Fibroblast of lung (primary cell): ENCODE data around the gene LFNG.

Source experiments
- CTCF ChIP-seq, 2 donors: IDR thresholded peaks in 1 of 2; conservative IDR thresholded peaks in 1 of 2; 1 replicate in 1 of 2; 2 replicates in 1 of 2; pipeline ENCODE4 v1.5.1; 2011 to 2012; ENCODE audit warnings: low read length in 2 of 2, control low read depth in 1 of 2, inconsistent platforms in 1 of 2, low read depth in 1 of 2, mild to moderate bottlenecking in 1 of 2
- EZH2 ChIP-seq: IDR thresholded peaks from 2 replicates; pipeline ENCODE4 v1.5.1; 2012; ENCODE audit warnings: low read length, control low read depth, mild to moderate bottlenecking; ENCODE audit errors: missing control alignments

GRCh38 chr7:2575046-2575732 lies 55.6 kb downstream of the LFNG start:
- TF ChIP-seq EZH2 (no peak), CTCF (conservative IDR thresholded peaks at IDR 0.05 in 1 of 2, IDR thresholded peaks at IDR 0.05 in 1 of 2; ENCODE audit: low read depth in 1 of 2, low read length in 2 of 2) (no peak)
